Mononuclear cell (primary cell): Measurements from ENCODE around the gene PEX19. TPM values are rescaled to one million over a fixed set of nuclear protein-coding genes. Genes with fewer than 3 reads are reported as not detected.

ENCODE experiments used
- H3K27me3 ChIP-seq: 2 replicates; pipeline ENCODE4 v1.6.0; 2011; ENCODE audit warnings: low read length, control low read depth; ENCODE audit not compliant: insufficient read depth
- H3K4me1 ChIP-seq: 2 replicates; pipeline ENCODE4 v1.5.1; 2011; ENCODE audit warnings: mild to moderate bottlenecking, low read length, control low read depth; ENCODE audit not compliant: insufficient read depth
- H3K4me3 ChIP-seq: 2 replicates; pipeline ENCODE4 v1.5.1; 2011; ENCODE audit warnings: mild to moderate bottlenecking, low read length, moderate library complexity
- H3K9me3 ChIP-seq: 2 replicates; pipeline ENCODE4 v1.5.1; 2011; ENCODE audit warnings: low read depth, mild to moderate bottlenecking, control low read depth, low read length
- total RNA-seq: library from RNA; depleted of rRNA; stranded (reverse); fragments of >200 nt; gene quantifications from one replicate; pipeline ENCODE4 v1.2.3, GENCODE V29; 2012

The PEX19 gene
- total RNA-seq, 1 donor: 36.2 TPM

GRCh38 chr1:160232911-160233310 lies 52.0 kb downstream of the PEX19 start:
- no peaks in the 10 kb centered on the region for H3K9me3 ChIP-seq
- no peaks in the 10 kb centered on the region for H3K27me3 ChIP-seq
- H3K4me1 ChIP-seq: no peaks in the 10 kb centered on the region
- no peak overlapping the region for H3K4me3 ChIP-seq

GRCh38 chr1:160228431-160228830 lies 56.5 kb downstream of the PEX19 start:
- H3K27me3 ChIP-seq: no peaks in the 10 kb centered on the region
- no peaks in the 10 kb centered on the region for H3K9me3 ChIP-seq
- no peaks in the 10 kb centered on the region for H3K4me1 ChIP-seq
- H3K4me3 ChIP-seq: no peak overlapping the region

- H3K4me3 ChIP-seq: no peak overlapping the region
- H3K4me1 ChIP-seq: no peaks in the 10 kb centered on the region
- no peaks in the 10 kb centered on the region for H3K27me3 ChIP-seq
- no peaks in the 10 kb centered on the region for H3K9me3 ChIP-seq
Measured at GRCh38 chr1:160227561-160227960, 57.4 kb downstream of the PEX19 start.

GRCh38 chr1:160227034-160227433 lies 57.9 kb downstream of the PEX19 start:
- H3K27me3 ChIP-seq: no peaks in the 10 kb centered on the region
- no peaks in the 10 kb centered on the region for H3K4me1 ChIP-seq
- H3K9me3 ChIP-seq: no peaks in the 10 kb centered on the region
- no peak overlapping the region for H3K4me3 ChIP-seq

Other genes with a start within 250 kb of the PEX19 start
- not detected for gene KCNJ10, start 215.0 kb downstream of the PEX19 start, total RNA-seq
- not detected for gene KCNJ9, start 203.6 kb downstream of the PEX19 start, total RNA-seq
- 12.9 TPM for gene IGSF8, start 186.5 kb downstream of the PEX19 start, total RNA-seq
- 0.10 TPM for gene ATP1A2, start 169.4 kb downstream of the PEX19 start, total RNA-seq
- under 0.01 TPM for gene ATP1A4, start 133.5 kb downstream of the PEX19 start, total RNA-seq
- gene CASQ1, start 94.6 kb downstream of the PEX19 start, total RNA-seq: not detected
- 40.9 TPM for gene PEA15, start 79.7 kb downstream of the PEX19 start, total RNA-seq
- 115 TPM for gene DCAF8, start 22.6 kb downstream of the PEX19 start, total RNA-seq
- gene COPA, start 58.1 kb upstream of the PEX19 start, total RNA-seq: 89.4 TPM
- 54.5 TPM for gene NCSTN, start 58.2 kb upstream of the PEX19 start, total RNA-seq
- gene NHLH1, start 81.9 kb upstream of the PEX19 start, total RNA-seq: not detected
- under 0.01 TPM for gene VANGL2, start 115.4 kb upstream of the PEX19 start, total RNA-seq
- 8.2 TPM for gene SLAMF6, start 238.1 kb upstream of the PEX19 start, total RNA-seq